ENCODE measurements around the gene CCDC174.

Gene CCDC174

GRCh38 chr3:14706096-14706495 is 54.5 kb downstream of the CCDC174 start:
- no peak for DNase-seq

DNA sequence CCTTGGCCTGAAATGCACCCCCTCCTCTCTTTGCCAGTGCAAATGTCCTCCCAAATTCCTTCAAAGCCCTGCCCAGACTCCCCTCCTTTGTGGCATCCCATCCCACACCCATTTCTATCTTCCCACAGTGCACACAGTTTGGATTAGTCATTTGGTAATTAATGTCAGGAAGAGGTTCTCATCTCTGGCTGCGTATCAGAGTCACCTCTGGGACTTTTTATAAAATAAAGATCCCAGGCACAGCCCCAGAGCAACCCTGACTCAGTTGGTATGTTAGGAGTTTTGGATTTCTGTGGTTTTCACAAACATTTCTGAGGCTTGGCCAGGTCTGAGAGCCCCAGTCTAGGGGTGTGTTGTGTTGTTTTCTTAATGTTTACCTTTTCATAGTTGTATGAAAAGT is 65.0 kb downstream of the CCDC174 start:
- DNase-seq: no peak

DNA sequence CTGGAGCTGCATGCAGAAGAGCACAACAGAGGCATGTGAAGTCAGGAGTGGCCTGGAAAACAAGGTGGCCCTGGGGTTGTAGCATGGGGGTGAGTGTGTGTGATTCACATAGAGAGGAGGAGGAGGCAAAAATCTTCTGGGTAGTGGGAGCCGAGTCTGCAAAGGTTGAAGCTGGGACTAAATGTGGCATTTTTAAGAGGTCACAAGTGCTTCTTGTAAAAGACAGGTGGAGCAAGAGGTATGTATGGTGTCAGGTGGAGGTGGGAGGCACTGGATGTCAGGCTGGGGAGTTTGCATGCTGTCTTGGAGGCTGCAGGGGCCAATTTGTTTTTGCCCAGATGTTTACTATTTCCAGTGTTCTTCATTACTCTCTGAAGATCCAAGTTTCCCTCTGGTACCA is 65.7 kb downstream of the CCDC174 start:
- DNase-seq: no peak

DNA sequence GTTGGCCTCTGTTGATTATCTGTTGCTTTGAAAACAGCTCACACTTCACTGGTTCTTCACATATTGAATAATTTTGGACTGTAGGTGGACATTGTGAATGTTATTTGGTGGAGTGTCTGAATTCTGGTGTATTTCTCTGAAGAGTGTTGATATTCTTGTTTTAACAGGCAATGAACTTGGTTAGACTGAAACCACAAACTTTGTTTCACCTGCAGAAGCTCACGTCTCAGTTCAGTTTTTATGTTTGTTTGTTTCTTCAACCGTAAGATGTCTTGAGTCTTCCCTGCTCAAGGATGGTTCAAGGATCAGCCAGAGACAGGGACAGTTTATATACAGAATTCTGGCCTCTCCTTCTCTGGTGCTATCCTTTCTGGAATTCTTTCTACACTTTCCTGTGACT is 67.0 kb downstream of the CCDC174 start:
- DNase-seq: no peak

DNA sequence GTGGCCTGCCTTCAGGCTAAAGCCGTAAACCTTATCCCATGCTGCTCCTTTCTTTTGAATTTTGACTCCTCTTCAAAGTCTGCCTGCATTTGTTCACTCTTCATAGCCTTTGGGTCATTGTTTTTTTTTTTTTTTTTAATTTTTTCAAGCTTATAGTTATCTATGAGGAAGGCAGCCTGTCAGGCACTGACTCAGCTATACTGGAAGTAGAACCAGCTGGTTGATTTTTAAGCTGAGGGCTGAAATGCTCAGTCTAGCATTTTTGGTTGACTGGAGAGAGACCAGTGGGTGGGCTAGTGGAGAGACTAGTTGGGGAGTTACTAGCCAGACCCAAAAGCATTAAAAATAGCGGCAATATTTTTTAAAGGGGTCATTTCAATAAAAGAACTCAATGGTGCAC is 67.4 kb downstream of the CCDC174 start:
- no peak for DNase-seq

DNA sequence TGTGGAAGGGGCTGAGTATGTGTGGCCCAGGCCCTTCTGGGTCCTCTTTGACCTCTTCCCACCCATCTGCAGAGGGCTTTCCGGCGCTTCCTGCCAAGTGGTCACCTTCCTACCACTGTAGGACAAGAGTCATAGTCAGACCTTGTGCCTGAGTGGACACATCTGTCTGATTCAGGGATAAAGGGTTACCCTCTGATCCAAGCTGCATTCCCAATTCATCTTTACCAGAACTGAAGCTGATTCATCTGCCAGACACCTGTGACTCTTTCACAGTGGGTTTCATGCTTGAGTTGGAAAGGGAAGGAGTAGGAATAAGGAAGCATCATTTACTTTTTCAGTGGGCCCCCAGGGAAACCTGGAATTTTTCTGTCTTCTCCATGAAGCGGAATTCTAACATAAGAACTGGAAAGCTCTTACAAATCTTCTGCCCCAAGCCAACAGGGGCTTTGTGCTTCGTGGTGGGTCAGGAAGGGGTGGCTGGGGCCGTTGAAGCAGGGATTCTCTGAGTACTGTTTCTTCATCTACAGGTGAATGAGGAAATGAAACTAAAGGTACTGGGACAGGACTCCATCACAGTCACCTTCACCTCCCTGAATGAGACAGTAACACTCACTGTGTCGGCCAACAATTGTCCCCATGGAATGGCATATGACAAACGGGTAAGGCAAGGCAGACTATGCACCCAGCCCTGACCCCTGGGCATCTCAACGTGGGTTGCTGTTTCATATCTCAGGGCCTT is 69.7 kb downstream of the CCDC174 start:
- DNase-seq: no peak

Measured in activated CD4-positive, alpha-beta T cell treated with anti-CD3 and anti-CD28 coated beads, Interleukin-2, amount 50 U/mL, for 4 hours (primary cell).